Measurements from ENCODE around the gene ADAM33. TPM values are rescaled to one million over a fixed set of nuclear protein-coding genes. Genes with fewer than 3 reads are reported as not detected.
A peak's percentile ranks its signal among the peaks of the same experiment; 100 is the strongest.

Gene ADAM33
- polyA plus RNA-seq, 2 of the 4 experiments (the other 2 are of a cell fraction): 0.08 to 0.14 TPM

GRCh38 chr20:3652676-3653596 lies 28.9 kb downstream of the ADAM33 start:
- WGBS (ENCODE audit: missing lambda C conversion rate): 92% methylated on average over 10 of the region's 10 CpGs
- Histone ChIP-seq H3K27ac (no peak overlapping the region), H3K4me3 (no peak overlapping the region), H3K4me1 (no peaks in the 10 kb centered on the region), H3K9me3 (no peaks in the 10 kb centered on the region), H3K4me2 (no peak overlapping the region)
- no peak for ATAC-seq
- DNase-seq (ENCODE audit: low read depth in 1 of 2, low spot score in 1 of 2): no peak
- CTCF ChIA-PET: interaction anchor here (0.9 to 61.5 kb wide), 8 partner anchors 14 to 431 kb away, joined by 3 to 2233 read pairs (median 6); partner anchors contain the start of genes ADISSP, HSPA12B and SIGLEC1
- POLR2A ChIA-PET: no interaction called here
- peak; percentile 49 for FAIRE-seq
- TF ChIP-seq ELK1 (IDR thresholded peaks at IDR 0.05; ENCODE audit: low read depth, low read length) (no peak), POLR2AphosphoS2 (conservative IDR thresholded peaks at IDR 0.05; ENCODE audit: low read length) (no peak)

- FAIRE-seq (peak; percentile 13), ATAC-seq (no peak), DNase-seq (ENCODE audit: low read depth in 1 of 2, low spot score in 1 of 2) (no peak)
- Histone ChIP-seq H3K9me3 (no peaks in the 10 kb centered on the region), H3K4me3 (no peak overlapping the region), H3K4me2 (no peak overlapping the region), H3K4me1 (no peaks in the 10 kb centered on the region), H3K27ac (no peak overlapping the region)
- ChIA-PET CTCF (interaction anchor here (0.9 to 61.5 kb wide), 6 partner anchors 13 to 432 kb away, joined by 3 to 2233 read pairs (median 6); partner anchors contain the start of genes ADISSP, HSPA12B and SIGLEC1), POLR2A (no interaction called here)
- TF ChIP-seq SREBF2 (IDR thresholded peaks at IDR 0.05) (no peak), FOSL2 (IDR thresholded peaks at IDR 0.05) (no peak), FOSL2 (CRISPR knock-in tag; IDR thresholded peaks at IDR 0.05) (no peak), EP300 (IDR thresholded peaks at IDR 0.05) (no peak), POLR2AphosphoS2 (conservative IDR thresholded peaks at IDR 0.05; ENCODE audit: low read length) (no peak), NFE2L2 (conservative IDR thresholded peaks at IDR 0.05; ENCODE audit: low read length) (no peak), MYC (IDR thresholded peaks at IDR 0.05; ENCODE audit: borderline replicate concordance, low read length) (no peak)
- 98% methylated on average over 9 of the region's 9 CpGs for WGBS (ENCODE audit: missing lambda C conversion rate)
Observed at GRCh38 chr20:3652221-3652620, 29.6 kb downstream of the ADAM33 start.

- DNase-seq (ENCODE audit: low read depth in 1 of 2, low spot score in 1 of 2): no peak
- 89% methylated on average over 9 of the region's 9 CpGs for WGBS (ENCODE audit: missing lambda C conversion rate)
- Histone ChIP-seq H3K4me2 (no peak overlapping the region), H3K27ac (no peak overlapping the region), H3K4me3 (no peak overlapping the region), H3K9me3 (no peaks in the 10 kb centered on the region), H3K4me1 (no peaks in the 10 kb centered on the region)
- ATAC-seq: peak in 1 of 2 experiments; percentile 19; a peak in 1 of 6 replicates
- no peak for FAIRE-seq
- ChIA-PET CTCF (interaction anchor here (0.7 to 61.5 kb wide), 5 partner anchors 12 to 99 kb away, joined by 3 to 2233 read pairs (median 4); partner anchors contain the start of genes ADISSP, HSPA12B and SIGLEC1), POLR2A (no interaction called here)
- TF ChIP-seq MAX (IDR thresholded peaks at IDR 0.05) (no peak), NFE2L2 (conservative IDR thresholded peaks at IDR 0.05; ENCODE audit: low read length) (no peak), HMGXB4 (CRISPR knock-in tag; IDR thresholded peaks at IDR 0.05; ENCODE audit: borderline replicate concordance) (no peak), POLR2A (IDR thresholded peaks at IDR 0.05; ENCODE audit: low read length) (no peak), USF2 (IDR thresholded peaks at IDR 0.05) (no peak), MAFK (IDR thresholded peaks at IDR 0.05; ENCODE audit: partially characterized antibody) (no peak), HOXB13 (CRISPR knock-in tag; IDR thresholded peaks at IDR 0.05; ENCODE audit: low read depth) (no peak), ZNF302 (CRISPR knock-in tag; IDR thresholded peaks at IDR 0.05) (no peak)
Observed at GRCh38 chr20:3651204-3651962, 30.4 kb downstream of the ADAM33 start.

All from A549 (cell line).